GM21825 (cell line): ENCODE results near the gene EIF3I.
"Not testable (repeated sequence)": the region's sequence is repeated elsewhere in the genome, so short reads cannot be mapped to it uniquely, and the experiment has no call there.

Experiments used
- ATAC-seq: cut with Tn5 transposase; IDR thresholded peaks from one replicate; pipeline ENCODE4 v1.9.1; 2021; ENCODE audit warnings: mild to moderate bottlenecking, moderate library complexity; ENCODE audit not compliant: unreplicated experiment

The EIF3I gene

DNA sequence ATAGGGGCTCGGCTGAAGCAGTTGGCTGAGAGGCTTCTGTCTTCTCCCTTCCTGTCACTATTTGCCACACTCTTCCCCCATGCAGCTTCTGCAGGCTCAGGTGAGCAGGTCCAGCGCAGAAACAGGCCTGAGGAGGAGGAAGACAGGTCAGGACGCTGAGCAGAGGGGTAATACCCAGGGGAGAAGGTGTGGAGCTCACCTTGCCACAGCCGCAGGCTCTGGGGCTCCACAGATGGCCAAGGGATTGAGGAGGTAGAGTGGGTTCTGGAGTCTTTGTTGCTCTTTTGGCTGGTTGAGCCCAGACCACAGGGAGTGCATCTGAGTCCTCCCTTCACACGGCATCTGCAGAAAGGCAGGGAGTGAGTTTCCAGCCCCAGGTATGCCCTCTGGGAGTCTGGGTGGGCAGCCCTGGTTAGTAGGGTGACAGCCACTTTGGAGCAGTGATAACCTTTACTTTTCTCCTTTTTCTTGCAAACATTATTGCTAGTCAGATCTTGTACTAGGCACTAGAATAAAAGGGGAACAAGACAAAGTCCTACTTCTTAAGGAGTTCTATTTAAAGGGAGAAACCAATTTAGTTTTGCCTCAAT is 9.7 kb downstream of the EIF3I start:
- ATAC-seq, result no peak

DNA sequence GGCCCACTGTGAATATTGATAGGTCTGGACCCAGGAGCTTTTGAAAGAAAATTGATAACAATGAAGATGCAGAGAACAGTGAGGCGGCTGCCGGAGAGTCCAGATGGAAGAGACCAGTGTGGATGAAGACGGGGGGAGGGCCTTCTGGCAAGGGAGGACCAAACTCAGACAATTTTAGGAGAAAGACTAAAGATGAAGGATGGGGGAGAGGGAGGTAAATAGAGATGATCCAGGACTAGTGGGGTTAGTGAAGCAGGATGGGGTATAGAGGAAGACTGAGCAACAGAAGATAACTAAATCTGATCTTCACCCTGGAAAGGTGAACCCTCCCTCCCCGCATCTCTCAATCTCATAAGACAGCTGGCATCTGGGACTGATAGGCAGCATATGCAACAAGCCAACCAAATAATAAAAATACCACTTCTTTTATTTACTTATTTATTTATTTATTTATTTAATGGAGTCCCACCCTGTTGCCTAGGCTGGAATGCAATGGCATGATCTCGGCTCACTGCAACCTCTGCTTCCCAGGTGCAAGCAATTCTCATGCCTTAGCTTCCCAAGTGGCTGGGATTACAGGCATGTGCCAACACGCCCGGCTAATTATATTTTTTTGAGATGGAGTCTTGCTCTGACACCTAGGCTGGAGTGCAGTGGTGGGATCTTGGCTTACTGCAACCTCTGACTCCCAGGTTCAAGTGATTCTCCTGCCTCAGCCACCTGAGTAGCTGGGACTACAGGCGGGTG is 10.5 kb downstream of the EIF3I start:
- ATAC-seq, result no peak

DNA sequence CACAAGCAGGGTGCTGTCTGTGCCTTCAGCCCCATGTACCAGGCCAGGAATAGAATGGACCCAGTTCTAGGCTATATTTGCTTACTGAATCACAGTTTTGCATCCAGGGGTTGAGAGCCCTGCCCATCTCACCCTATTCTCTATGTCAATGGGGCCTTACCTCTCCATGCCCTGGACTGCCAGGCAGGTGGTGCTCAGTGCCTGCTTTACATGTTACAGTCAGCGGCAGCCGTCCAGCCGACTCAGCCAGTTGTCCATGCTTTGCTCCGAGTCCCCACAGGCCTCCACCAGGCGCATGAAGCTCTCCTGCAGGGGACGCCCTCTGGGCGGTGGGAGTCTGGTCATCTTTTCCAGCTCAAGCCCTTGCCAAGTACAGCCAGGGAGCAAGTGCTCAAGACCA is 12.6 kb downstream of the EIF3I start:
- ATAC-seq, result no peak

DNA sequence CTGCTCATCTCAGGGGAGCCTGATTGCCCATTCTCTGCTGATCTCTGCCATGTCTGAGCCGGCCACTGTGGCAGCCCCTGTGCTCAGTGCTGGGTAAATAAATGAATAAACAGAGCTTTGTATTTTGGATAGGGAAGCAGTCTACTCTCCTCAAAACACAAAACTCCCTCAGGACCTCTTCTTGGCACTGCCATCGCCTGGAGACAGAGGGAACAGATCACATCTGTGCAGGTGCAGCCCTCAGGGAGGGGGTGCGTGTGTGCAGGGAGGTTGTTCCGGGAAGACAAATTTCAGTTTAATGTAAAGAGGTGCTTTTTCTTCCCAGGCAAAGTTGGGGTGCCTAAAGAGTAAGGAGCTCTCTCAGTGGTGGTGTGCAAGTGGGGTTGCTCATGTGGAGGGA is 17.1 kb downstream of the EIF3I start:
- no peak for ATAC-seq

DNA sequence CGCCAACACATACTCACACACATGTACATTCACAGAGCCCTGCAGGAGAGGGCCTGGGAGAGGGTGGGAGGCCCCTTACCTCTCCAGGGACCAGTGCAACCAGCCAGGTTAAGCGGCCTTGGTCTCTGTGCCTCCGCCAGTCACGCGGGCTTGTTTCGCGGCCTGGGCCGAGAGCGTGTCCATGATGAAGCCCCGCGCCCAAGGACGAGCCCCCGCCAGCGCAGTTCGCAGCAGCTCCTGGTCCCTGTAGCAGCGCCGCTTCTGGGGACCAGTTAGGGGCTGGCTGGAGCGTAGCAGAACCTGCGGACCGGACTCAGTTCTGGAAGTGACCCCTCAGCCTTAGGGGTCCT is 17.6 kb downstream of the EIF3I start:
- no peak for ATAC-seq

DNA sequence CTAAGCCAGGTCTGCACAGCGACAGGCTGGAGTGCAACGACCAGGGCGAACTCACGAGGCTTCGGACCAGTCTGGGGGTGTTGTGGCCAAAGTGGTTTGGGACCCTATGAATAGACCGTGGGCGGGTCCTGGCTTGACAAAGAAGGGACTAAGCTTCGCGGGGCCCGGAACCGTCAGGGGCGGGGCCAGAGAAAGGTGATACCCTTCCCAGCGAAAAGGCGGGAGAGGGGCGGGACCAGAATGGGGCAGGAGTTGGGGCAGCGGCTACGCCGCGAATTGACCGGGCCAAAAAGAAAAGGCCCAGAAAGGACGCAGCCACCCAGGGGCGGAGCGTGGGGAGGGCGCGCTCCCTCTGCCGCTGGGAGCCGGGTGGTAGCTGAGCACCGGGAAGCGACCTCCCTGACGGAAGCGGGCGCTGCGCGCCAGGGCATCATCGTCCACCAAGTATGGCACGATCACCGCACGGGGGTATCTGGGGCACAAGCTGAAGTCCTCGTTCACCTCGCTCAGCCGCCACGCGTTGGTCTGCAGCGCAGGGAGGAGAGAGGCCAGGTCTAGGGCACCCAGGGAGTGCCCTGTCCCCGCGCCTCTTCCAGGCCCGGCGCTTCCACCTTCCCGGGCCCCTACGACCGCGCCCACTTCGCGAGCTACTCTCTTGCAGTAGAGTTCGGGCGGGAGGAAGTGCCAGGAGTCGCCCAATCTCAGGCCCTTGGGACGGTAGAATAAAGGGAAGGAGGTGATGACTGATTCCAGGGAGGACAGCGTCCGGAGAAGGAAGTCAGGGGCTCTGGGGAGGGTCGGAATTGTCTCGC is 18.1 kb downstream of the EIF3I start:
- peak; percentile 44 for ATAC-seq

DNA sequence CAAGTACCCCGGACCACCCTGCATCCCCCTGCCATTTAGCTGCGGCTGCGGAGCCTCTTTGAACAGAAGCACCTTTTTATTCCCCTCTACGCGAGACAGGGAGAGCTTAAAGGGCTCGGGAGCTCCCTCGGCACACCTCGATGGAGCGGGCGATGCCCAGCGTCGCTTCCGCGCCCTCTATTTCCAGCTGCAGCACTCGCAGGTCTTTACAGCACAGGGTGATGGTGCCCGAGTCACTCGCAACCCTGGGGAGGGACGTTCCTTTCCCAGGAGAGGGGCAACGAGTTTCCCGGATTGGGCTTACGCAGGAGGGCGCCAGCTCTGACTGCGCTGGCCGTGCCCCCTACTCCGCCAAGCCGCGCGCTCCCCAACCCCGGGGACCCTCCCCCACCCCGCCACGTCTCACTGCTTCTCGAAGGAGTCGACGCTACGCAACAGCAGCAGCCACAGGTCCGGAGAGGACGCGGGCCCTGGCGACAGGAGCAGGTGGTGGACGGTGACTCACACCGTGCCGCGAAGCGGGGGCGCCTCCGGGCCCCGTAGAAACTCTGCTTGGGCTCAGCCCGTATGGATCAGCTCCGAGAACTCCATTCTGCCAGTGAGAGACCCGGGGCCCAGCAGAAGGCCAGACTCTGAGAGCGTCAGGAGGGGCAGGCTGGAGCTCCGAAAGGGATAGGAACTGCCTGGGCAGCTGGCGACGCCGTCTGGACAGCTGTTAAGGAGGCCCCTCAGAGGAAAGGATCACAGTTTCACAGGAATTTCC is 19.0 kb downstream of the EIF3I start:
- no peak for ATAC-seq

DNA sequence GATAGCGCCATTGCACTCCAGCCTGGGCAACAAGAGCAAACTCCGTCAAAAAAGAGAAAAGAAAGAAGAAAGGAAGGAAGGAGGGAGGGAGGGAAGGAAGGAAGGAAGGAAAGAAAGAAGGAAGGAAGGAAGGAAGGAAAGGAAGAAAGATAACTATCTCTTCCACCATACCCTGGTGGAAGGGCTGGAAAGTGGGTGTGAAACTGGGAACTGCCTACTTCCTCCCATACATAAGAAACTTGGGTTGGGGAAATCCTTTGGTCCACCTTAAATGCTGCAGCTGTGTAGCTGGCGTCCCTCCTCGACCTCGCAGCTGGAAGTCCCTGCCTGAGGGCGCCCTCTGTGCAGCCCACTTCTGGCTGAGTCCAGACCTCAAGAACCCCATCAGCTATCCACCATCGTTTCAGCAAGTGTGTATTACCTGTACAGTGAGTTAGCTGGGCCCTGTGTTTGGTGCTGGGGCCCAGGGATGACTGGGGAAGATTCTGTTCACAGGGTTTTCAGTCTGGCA is 20.2 kb downstream of the EIF3I start:
- ATAC-seq, result no peak

DNA sequence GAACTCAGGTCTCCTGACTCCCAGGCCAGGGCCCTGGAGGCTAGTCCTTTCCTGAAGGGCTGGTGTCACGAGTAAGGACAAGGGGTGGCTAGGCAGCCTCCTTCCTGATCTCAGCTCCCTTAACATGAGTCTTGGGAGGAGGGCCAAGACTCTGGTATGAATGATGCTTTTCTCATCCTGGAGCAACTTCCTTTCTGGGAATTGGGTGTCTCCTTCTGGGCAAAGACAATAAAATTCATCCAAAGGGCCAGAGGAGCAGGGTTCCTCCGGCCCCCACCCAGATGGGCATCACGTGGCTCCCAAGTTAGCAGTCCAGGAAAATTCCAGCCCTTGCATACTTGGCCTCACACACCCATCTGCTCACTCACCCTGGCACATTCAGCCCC is 24.7 kb downstream of the EIF3I start, which contains the start of gene FAM167B:
Gene FAM167B (plus strand): TSS at position 335 of the 386 bp plus-strand sequence. CDS start 200 bp downstream, outside the sequence.
- no peak for ATAC-seq

DNA sequence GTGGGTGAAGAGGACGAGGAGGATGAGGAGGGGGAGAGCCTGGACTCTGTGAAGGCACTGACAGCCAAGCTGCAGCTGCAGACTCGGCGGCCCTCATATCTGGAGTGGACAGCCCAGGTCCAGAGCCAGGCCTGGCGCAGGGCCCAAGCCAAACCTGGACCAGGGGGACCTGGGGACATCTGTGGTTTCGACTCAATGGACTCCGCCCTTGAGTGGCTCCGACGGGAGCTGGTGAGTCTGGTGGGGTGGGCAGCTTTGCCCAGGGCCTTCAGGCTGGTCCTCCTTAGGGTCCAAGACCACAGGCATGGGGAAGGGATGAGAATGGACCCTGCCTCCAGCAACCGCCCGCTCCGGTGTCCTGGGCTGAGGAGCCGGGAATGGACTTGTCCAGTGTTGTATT is 25.2 kb downstream of the EIF3I start:
- ATAC-seq, result no peak

DNA sequence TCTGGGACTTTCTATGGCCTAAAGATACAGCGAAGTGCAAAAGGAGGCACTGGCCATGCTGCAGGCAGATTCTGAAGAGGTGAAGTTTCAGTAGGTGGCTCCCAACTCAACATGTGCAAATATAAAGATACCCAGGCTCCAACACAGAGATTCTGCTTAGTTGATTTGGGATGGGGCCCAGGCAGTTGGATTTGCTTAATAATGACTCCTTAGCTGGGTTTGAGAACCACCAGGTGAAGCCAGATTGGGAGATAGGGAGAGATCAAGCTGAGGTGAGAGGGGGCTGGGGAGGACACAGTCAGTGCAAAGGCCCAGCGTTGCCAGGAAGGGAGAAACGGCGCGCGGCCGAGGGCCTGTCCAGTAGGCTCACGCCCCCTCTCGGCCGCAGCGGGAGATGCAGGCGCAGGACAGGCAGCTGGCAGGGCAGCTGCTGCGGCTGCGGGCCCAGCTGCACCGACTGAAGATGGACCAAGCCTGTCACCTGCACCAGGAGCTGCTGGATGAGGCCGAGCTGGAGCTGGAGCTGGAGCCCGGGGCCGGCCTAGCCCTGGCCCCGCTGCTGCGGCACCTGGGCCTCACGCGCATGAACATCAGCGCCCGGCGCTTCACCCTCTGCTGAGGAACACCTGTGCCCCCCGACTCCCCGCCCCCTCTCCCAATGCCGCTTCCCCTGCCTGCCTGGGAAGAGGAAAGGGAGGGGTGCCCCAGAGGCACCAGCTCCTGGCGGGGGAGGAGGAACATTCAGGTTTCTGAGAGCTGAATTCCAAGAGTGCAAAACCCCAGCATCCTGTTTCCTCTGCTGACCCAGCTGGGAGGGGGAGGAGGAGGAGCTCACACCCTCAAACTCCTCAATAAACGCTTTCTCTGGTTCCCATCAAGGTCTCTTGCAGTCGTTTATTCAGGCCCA is 26.0 kb downstream of the EIF3I start:
- ATAC-seq, result peak; percentile 27

DNA sequence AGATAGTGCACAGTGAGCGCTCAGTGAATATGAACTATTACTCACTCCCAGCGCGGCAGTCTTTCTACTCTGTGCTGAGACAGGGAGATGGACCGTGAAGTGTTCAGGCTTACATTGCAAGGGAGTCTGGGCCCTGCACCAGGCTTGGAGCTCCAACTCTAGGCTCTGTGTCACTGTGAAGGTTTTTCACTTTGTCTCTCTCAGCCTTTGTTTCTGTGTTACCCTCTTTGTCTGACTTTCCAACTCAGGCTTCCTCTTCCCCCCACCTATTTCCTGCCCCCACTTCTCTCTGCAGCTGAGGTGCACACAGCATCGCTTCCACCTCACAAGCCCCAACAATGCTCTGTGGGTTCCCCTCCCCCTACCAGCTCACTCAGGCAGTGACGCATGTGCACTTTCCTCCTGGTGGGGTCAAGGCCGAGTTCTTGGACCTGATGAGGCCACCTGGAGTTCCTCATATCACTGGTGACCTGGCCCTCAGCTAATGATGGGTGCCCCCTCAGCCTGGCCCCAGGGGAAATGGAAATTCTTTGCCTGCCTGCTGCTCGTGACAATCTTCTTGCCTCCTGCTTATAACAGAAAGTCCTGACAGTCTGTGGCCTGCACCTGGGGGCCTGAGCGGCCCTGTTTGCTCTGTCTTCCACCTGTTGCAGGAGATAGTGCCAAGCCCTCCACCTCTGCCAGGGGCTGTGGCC is 27.8 kb downstream of the EIF3I start:
- ATAC-seq, result peak; percentile 44

DNA sequence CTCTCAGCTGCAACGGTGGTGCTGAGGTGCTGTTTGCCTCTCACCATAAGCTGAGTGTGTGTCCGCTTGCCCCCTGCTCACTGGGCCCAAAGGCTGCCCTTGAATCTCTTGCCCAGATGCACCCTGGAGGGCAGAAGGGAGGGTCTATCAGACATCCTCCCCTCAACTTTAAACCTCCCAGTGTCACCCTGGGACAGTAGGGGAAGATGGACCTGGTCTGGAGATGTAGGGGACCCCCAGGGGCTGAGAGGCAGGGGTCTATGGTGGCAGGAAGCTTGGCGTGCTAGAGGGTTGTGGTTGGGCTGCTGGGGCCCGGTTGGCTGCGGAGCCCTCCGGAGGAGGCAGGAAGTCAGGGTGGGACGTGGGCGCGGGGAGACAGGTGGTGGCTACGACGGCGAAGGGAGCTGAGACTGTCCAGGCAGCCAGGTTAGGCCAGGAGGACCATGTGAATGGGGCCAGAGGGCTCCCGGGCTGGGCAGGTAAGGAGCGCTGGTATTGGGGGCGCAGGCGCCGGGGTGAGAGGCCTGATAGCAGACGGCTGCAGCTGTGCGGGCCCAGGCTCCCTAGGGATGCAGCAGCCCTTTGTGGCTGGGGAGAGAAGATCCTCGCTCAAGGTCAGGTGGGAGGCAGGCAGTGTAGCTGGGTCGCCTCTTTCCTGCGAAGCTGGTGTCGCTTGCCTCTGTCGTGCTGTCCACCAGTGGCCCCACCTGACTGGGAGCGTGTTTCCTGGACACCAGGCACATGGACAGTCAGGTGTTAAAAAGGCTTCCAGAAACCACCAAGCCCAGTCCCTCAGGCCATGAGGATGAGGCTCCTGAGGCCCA is 28.9 kb downstream of the EIF3I start, which contains the start of gene LCK:
Gene LCK (plus strand): TSS at position 373 of the 824 bp plus-strand sequence. CDS start 23,065 bp downstream, outside the sequence.
- ATAC-seq, result no peak

DNA sequence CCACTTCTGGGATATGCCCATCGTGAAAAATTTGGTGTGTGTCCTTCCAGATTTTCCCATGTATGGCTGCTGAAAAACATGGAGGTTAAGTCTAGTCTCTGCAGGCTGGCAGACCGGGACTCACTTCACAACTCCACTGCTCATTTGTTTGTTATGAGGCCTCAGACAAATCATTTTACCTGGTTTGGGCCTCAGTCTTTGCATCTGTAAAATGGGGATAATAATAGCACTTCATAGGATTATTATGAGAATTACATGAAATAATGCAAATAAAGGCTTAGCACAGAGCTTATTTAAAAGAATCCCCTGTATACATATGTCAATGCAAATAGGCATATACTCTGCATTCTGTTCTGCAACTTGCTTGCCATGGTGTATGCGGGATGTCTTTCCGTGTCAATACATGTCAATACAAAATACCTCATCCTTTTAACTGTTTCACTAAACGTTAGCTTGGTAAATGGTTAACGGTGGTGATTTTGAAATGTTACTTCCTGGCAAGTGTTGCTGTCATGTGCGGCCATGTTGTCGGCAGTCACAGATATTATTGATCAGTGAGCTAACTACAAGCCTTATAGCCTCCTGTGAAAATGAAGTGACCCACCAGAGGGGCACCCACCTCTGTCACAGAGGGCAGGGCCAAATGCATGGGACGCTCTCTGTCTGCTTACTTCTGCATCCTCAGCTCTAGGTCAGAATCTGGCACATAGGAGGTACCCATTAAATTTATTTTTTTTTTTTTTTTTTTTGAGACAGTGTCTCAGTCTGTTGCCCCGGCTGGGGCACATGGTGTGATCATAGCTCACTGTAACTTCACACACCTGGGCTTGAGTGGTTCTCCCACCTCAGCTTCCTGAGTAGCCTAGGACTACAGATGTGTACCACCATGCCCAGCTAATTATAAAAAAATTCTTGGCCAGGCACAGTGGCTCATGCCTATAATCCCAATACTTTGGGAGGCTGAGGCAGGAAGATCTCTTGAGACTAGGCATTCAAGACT is 33.2 kb downstream of the EIF3I start:
- ATAC-seq, result no peak

DNA sequence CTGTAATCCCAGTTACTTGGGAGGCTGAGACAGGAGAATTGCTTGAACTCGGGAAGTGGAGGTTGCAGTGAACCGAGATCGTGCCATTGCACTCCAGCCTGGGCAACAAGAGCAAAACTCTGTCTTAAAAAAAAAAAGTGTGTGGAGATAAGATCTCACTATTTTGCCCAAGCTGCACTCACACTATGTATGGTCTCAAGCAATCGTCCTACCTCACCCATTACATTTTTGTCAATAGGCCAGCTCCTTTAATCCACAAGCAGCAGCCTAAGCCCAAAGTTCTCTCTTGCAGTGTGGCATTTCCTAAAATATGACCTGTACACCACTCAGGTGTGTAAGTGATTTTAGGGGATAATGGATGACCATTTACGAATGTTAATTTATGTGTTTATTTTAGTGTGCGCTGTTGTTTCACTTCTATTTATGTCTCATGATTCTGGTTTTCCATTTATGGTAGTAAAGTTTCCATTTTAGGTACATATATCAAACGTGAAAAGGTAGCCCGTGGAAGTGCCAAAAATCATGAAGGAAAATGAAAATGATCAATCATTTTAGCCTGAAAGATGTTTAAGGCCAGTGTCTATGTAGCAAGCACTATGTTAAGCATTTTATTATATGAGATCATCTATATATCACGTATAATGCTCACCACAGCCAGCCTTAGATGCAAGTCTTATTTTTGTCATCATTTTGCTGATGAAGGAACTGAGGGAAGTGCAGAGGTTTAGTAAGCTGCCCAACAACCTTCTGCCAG is 34.4 kb downstream of the EIF3I start:
- no peak for ATAC-seq

DNA sequence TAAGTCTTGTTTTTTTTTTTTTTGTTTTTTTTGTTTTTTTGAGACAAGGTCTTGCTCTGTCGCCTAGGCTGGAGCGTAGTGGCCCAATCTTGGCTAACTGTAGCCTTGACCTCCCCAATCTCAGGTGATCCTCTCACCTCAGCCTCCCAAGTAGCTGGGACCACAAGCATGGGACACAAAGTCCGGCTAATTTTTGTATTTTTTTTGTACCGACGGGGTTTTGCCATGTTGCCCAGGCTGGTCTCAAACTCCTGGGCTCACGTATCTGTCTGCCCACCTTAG is 35.0 kb downstream of the EIF3I start:
- ATAC-seq, result no peak

DNA sequence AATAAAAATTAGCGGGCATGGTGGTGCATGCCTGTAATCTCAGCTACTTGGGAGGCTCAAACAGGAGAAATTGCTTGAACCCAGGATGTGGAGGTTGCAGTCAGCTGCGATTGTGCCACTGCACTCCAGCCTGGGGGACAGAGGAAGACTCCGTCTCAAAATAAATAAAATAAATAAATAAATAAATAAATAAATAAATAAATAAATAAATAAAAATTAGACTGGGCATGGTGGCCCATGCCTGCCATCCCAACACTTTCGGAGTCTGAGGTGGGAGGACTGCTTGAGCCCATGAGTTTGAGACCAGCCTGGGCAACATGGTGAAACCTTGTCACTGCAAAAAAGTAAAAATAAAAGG is 41.0 kb downstream of the EIF3I start:
- not testable (repeated sequence) for ATAC-seq
